Astrocyte (in vitro differentiated cells and primary cell): ENCODE measurements around the gene EMC8. TPM values are rescaled to one million over a fixed set of nuclear protein-coding genes. Genes with fewer than 3 reads are reported as not detected.

ENCODE experiments used
- DNase-seq: peaks from one replicate; pipeline ENCODE4 v3.0.0-alpha.2; 2010; ENCODE audit warnings: low read depth
- FAIRE-seq: peaks from 2 replicates; lab custom pipeline; 2011; peaks lifted over from hg19 to GRCh38; lab: Jason Lieb, UNC
- H2AFZ ChIP-seq: 2 replicates; pipeline ENCODE4 v1.6.0; 2012; ENCODE audit warnings: low read depth, low read length, inconsistent platforms
- H3K27ac ChIP-seq: 2 replicates; pipeline ENCODE4 v1.5.1; 2011; ENCODE audit warnings: low read depth, low read length, inconsistent platforms
- H3K27me3 ChIP-seq: 2 replicates; pipeline ENCODE4 v1.6.0; 2011; ENCODE audit warnings: low read length, inconsistent platforms; ENCODE audit not compliant: insufficient read depth
- H3K36me3 ChIP-seq: 2 replicates; pipeline ENCODE4 v1.5.1; 2011; ENCODE audit warnings: low read length, inconsistent platforms; ENCODE audit not compliant: insufficient read depth
- H3K4me1 ChIP-seq: 2 replicates; pipeline ENCODE4 v1.5.1; 2011; ENCODE audit warnings: low read length, inconsistent platforms; ENCODE audit not compliant: insufficient read depth
- H3K4me2 ChIP-seq: 2 replicates; pipeline ENCODE4 v1.6.0; 2012; ENCODE audit warnings: low read length, inconsistent platforms
- H3K4me3 ChIP-seq: 2 replicates; pipeline ENCODE4 v1.5.1; 2011; ENCODE audit warnings: low read depth, mild to moderate bottlenecking, low read length, inconsistent platforms; ENCODE audit not compliant: insufficient read depth
- H3K79me2 ChIP-seq: 2 replicates; pipeline ENCODE4 v1.6.0; 2012; ENCODE audit warnings: mild to moderate bottlenecking, low read length, inconsistent platforms; ENCODE audit not compliant: insufficient read depth
- H3K9ac ChIP-seq: 2 replicates; pipeline ENCODE4 v1.6.0; 2012; ENCODE audit warnings: mild to moderate bottlenecking, low read length, inconsistent platforms
- H3K9me3 ChIP-seq: 2 replicates; pipeline ENCODE4 v1.5.1; 2012; ENCODE audit warnings: low read depth, mild to moderate bottlenecking, low read length, inconsistent platforms; ENCODE audit not compliant: insufficient read depth
- H4K20me1 ChIP-seq: 2 replicates; pipeline ENCODE4 v1.6.0; 2012; ENCODE audit warnings: low read length, inconsistent platforms; ENCODE audit not compliant: insufficient read depth
- H3K27ac Mint-ChIP-seq: one replicate; pipeline ENCODE4 v1.8.0; 2021; ENCODE audit warnings: mild to moderate bottlenecking, mixed read lengths; ENCODE audit not compliant: unreplicated experiment
- H3K27me3 Mint-ChIP-seq: one replicate; pipeline ENCODE4 v1.8.0; 2021; ENCODE audit warnings: low read depth, mixed read lengths; ENCODE audit not compliant: unreplicated experiment
- H3K36me3 Mint-ChIP-seq: one replicate; pipeline ENCODE4 v1.8.0; 2021; ENCODE audit warnings: low read depth, mixed read lengths; ENCODE audit not compliant: unreplicated experiment
- H3K4me1 Mint-ChIP-seq: one replicate; pipeline ENCODE4 v1.8.0; 2021; ENCODE audit warnings: low read depth, mixed read lengths; ENCODE audit not compliant: unreplicated experiment
- H3K4me3 Mint-ChIP-seq: one replicate; pipeline ENCODE4 v1.8.0; 2021; ENCODE audit warnings: mild to moderate bottlenecking, moderate library complexity, mixed read lengths; ENCODE audit not compliant: unreplicated experiment
- H3K9me3 Mint-ChIP-seq: one replicate; pipeline ENCODE4 v1.8.0; 2021; ENCODE audit warnings: mild to moderate bottlenecking, mixed read lengths; ENCODE audit not compliant: unreplicated experiment
- EZH2 ChIP-seq: IDR thresholded peaks from 2 replicates; pipeline ENCODE4 v1.6.1; 2012; ENCODE audit warnings: mild to moderate bottlenecking, low read length, inconsistent platforms; ENCODE audit not compliant: insufficient read depth
- total RNA-seq: library from RNA; stranded (reverse); gene quantifications from 2 replicates; pipeline ENCODE4 v1.2.1, GENCODE V29; 2021
- TF ChIP-seq, protein P1 (sequence below): IDR thresholded peaks from 2 replicates; pipeline ENCODE4 v1.5.1; 2011; ENCODE audit warnings: low read depth, mild to moderate bottlenecking, inconsistent platforms, low read length, moderate library complexity; ENCODE audit not compliant: insufficient read depth

The EMC8 gene
- total RNA-seq, 1 donor from 2014 or later = 42.7 TPM

DNA sequence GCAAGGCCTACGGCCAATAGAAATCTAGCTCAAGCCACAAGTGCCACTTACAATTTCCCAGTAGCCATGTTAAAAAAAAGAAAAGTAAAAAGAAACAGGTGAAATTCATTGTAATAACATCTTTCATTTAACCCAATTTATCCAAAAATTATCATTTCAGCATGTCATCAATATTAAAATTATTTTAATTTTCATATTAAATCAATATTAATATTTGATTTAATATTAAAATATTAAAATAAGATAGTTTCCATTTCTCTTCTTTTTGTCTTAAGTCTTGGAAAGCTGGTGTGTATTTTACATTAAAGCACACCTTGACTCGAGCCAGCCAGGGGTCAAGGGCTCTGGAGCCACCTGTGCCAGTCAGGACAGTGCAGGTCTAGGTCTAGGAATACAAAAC lies 35.7 kb downstream of the EMC8 start:
- no peak overlapping the region for H3K9ac ChIP-seq
- no peak overlapping the region for H2AFZ ChIP-seq
- H3K9me3 ChIP-seq = no peaks in the 10 kb centered on the region
- H3K36me3 ChIP-seq = no peaks in the 10 kb centered on the region
- H4K20me1 ChIP-seq = no peaks in the 10 kb centered on the region
- H3K4me2 ChIP-seq = no peak overlapping the region
- Mint-ChIP-seq H3K36me3 (peaks cover 3% of the 10 kb centered on the region), H3K27me3 (peaks cover 28% of the 10 kb centered on the region), H3K27ac (no peak overlapping the region), H3K4me3 (peak overlapping the region; percentile 36), H3K4me1 (peaks cover 11% of the 10 kb centered on the region), H3K9me3 (no peaks in the 10 kb centered on the region)
- peaks cover 10% of the 10 kb centered on the region for H3K4me1 ChIP-seq
- no peak overlapping the region for H3K27ac ChIP-seq
- no peak overlapping the region for H3K4me3 ChIP-seq
- FAIRE-seq (no peak), DNase-seq (no peak)
- no peaks in the 10 kb centered on the region for H3K79me2 ChIP-seq
- peaks cover 5% of the 10 kb centered on the region for H3K27me3 ChIP-seq
- TF ChIP-seq EZH2 = no peak
- TF ChIP-seq, protein P1, sequence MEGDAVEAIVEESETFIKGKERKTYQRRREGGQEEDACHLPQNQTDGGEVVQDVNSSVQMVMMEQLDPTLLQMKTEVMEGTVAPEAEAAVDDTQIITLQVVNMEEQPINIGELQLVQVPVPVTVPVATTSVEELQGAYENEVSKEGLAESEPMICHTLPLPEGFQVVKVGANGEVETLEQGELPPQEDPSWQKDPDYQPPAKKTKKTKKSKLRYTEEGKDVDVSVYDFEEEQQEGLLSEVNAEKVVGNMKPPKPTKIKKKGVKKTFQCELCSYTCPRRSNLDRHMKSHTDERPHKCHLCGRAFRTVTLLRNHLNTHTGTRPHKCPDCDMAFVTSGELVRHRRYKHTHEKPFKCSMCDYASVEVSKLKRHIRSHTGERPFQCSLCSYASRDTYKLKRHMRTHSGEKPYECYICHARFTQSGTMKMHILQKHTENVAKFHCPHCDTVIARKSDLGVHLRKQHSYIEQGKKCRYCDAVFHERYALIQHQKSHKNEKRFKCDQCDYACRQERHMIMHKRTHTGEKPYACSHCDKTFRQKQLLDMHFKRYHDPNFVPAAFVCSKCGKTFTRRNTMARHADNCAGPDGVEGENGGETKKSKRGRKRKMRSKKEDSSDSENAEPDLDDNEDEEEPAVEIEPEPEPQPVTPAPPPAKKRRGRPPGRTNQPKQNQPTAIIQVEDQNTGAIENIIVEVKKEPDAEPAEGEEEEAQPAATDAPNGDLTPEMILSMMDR = no peak

- Histone ChIP-seq H2AFZ (no peak overlapping the region), H3K9ac (no peak overlapping the region), H3K79me2 (no peaks in the 10 kb centered on the region), H3K36me3 (no peaks in the 10 kb centered on the region), H3K27me3 (peaks cover 5% of the 10 kb centered on the region), H3K9me3 (no peaks in the 10 kb centered on the region), H4K20me1 (no peaks in the 10 kb centered on the region), H3K4me3 (no peak overlapping the region), H3K4me2 (no peak overlapping the region), H3K4me1 (peaks cover 8% of the 10 kb centered on the region), H3K27ac (no peak overlapping the region)
- no peak for FAIRE-seq
- peaks cover 30% of the 10 kb centered on the region for H3K27me3 Mint-ChIP-seq
- H3K9me3 Mint-ChIP-seq = no peaks in the 10 kb centered on the region
- H3K36me3 Mint-ChIP-seq = peaks cover 3% of the 10 kb centered on the region
- DNase-seq = no peak
- no peak overlapping the region for H3K27ac Mint-ChIP-seq
- H3K4me1 Mint-ChIP-seq = peaks cover 11% of the 10 kb centered on the region
- no peak for TF ChIP-seq EZH2
- TF ChIP-seq, protein P1 = no peak
- H3K4me3 Mint-ChIP-seq = no peak overlapping the region
Observed at GRCh38 chr16:85762970-85763369, 36.4 kb downstream of the EMC8 start.

- Histone ChIP-seq H3K9ac (no peak overlapping the region), H3K79me2 (no peaks in the 10 kb centered on the region), H3K4me2 (no peak overlapping the region), H2AFZ (no peak overlapping the region), H3K27ac (no peak overlapping the region), H4K20me1 (no peaks in the 10 kb centered on the region), H3K4me1 (peaks cover 7% of the 10 kb centered on the region), H3K27me3 (peaks cover 5% of the 10 kb centered on the region), H3K36me3 (no peaks in the 10 kb centered on the region), H3K4me3 (no peak overlapping the region), H3K9me3 (no peaks in the 10 kb centered on the region)
- no peak for FAIRE-seq
- H3K4me3 Mint-ChIP-seq = no peak overlapping the region
- peaks cover 30% of the 10 kb centered on the region for H3K27me3 Mint-ChIP-seq
- TF ChIP-seq EZH2 = no peak
- H3K9me3 Mint-ChIP-seq = no peaks in the 10 kb centered on the region
- H3K27ac Mint-ChIP-seq = no peak overlapping the region
- no peak for DNase-seq
- peaks cover 3% of the 10 kb centered on the region for H3K36me3 Mint-ChIP-seq
- H3K4me1 Mint-ChIP-seq = peaks cover 8% of the 10 kb centered on the region
Observed at GRCh38 chr16:85761861-85762260, 37.5 kb downstream of the EMC8 start.
